Endodermal cell (in vitro differentiated cells): ENCODE results near the gene DDX43. TPM values are rescaled to one million over a fixed set of nuclear protein-coding genes. Genes with fewer than 3 reads are reported as not detected.

Experiments used
- DNase-seq: peaks from one replicate; pipeline ENCODE4 v3.0.0-alpha.2; 2017
- H3K27ac ChIP-seq: 2 replicates; pipeline ENCODE4 v1.5.1; 2013; ENCODE audit warnings: mild to moderate bottlenecking, low read depth, low read length, moderate library complexity
- H3K27me3 ChIP-seq: 2 replicates; pipeline ENCODE4 v1.6.1; 2013; ENCODE audit warnings: mild to moderate bottlenecking, low read length, moderate library complexity; ENCODE audit not compliant: insufficient read depth, control insufficient read depth, poor library complexity, severe bottlenecking
- H3K36me3 ChIP-seq: 2 replicates; pipeline ENCODE4 v1.7.0; 2013; ENCODE audit warnings: mild to moderate bottlenecking, low read length, moderate library complexity; ENCODE audit not compliant: control insufficient read depth, insufficient read depth
- H3K4me1 ChIP-seq: one replicate; pipeline ENCODE4 v1.7.0; 2013; ENCODE audit warnings: low read length; ENCODE audit not compliant: control insufficient read depth, insufficient read depth
- H3K4me3 ChIP-seq: 2 replicates; pipeline ENCODE4 v1.5.1; 2013; ENCODE audit warnings: mild to moderate bottlenecking, low read length, moderate library complexity
- H3K9ac ChIP-seq: 2 replicates; pipeline ENCODE4 v1.6.1; 2013; ENCODE audit warnings: mild to moderate bottlenecking, low read length, moderate library complexity; ENCODE audit not compliant: poor library complexity, severe bottlenecking; ENCODE audit errors: extremely low read depth
- H3K9me3 ChIP-seq: 2 replicates; pipeline ENCODE4 v1.6.1; 2013; ENCODE audit warnings: mild to moderate bottlenecking, low read length, moderate library complexity; ENCODE audit not compliant: control insufficient read depth
- H3K27ac Mint-ChIP-seq: 2 replicates; pipeline ENCODE4 v1.8.0; 2020; ENCODE audit warnings: mixed read lengths
- H3K27me3 Mint-ChIP-seq: 2 replicates; pipeline ENCODE4 v1.8.0; 2021; ENCODE audit warnings: mild to moderate bottlenecking, mixed read lengths; ENCODE audit not compliant: insufficient read depth
- H3K36me3 Mint-ChIP-seq: 2 replicates; pipeline ENCODE4 v1.8.0; 2020; ENCODE audit warnings: low read depth, mixed read lengths
- H3K4me1 Mint-ChIP-seq: 2 replicates; pipeline ENCODE4 v1.8.0; 2020; ENCODE audit warnings: mixed read lengths
- H3K4me3 Mint-ChIP-seq: 2 replicates; pipeline ENCODE4 v1.8.0; 2020; ENCODE audit warnings: mild to moderate bottlenecking, moderate library complexity, mixed read lengths
- H3K9me3 Mint-ChIP-seq: 2 replicates; pipeline ENCODE4 v1.8.0; 2020; ENCODE audit warnings: mild to moderate bottlenecking, mixed read lengths
- WGBS, 2 experiments: methylation state at CpG; one replicate each; pipeline versions ENCODE4 v1.1.5 to v1.1.7; 2013; ENCODE audit warnings: missing lambda C conversion rate in 2 of 2, mixed read lengths in 1 of 2; ENCODE audit not compliant: insufficient coverage in 1 of 2, insufficient read length in 1 of 2; 5-methylcytosine and 5-hydroxymethylcytosine counted together
- total RNA-seq, 2 donors: library from RNA; stranded (reverse); fragmentation: NEBNext Ultra II Directional in 1 of 2; extraction: Animal tissue kit (Norgen Biotek cat#: 25700) in 1 of 2; gene quantifications; 2 replicates in 1 of 2; 3 replicates in 1 of 2; pipeline ENCODE4 v1.2.1, GENCODE V29; 2021
- TF ChIP-seq, protein P1 (sequence below): fragments of 200-600 bp; sonication (generic); conservative IDR thresholded peaks from 2 replicates; pipeline ENCODE4 v1.5.0; 2021; ENCODE audit warnings: antibody characterized with exemption, mild to moderate bottlenecking

Gene DDX43
- total RNA-seq, 2 donors from 2014 or later, result not detected

DNA sequence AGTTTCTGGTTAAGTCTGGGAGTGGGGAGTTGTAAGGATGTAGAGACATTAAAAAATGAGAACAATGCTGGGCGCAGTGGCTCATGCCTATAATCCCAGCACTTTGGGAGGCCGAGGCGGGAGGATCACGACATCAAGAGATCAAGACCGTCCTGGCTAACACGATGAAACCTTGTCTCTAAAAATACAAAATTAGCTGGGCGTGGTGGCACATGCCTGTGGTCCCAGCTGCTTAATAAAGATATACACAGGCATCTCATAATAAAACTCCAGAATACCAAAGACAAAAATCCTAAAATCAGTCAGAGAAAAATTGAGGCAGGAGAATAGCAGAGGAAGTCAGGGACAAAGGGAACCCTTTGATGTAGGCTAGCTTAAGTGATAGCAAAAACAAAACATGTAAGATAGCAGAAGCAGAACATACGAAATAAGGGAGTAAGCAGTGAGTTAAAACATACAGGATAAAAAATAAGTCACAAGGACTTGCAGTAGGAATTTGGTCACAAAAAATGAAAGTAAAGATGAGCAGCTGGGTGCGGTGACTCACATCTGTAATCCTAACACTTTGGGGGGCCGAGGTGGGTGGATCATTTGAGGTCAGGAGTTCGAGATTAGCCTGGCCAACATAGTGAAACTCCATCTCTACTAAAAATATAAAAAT, 23.6 kb downstream of the DDX43 start:
- no peaks in the 10 kb centered on the region for H3K36me3 ChIP-seq
- no peaks in the 10 kb centered on the region for H3K4me1 Mint-ChIP-seq
- no peak overlapping the region for H3K9ac ChIP-seq
- no peak overlapping the region for H3K27ac Mint-ChIP-seq
- H3K9me3 ChIP-seq, result no peaks in the 10 kb centered on the region
- H3K27ac ChIP-seq, result no peak overlapping the region
- H3K9me3 Mint-ChIP-seq, result no peaks in the 10 kb centered on the region
- TF ChIP-seq, protein P1, sequence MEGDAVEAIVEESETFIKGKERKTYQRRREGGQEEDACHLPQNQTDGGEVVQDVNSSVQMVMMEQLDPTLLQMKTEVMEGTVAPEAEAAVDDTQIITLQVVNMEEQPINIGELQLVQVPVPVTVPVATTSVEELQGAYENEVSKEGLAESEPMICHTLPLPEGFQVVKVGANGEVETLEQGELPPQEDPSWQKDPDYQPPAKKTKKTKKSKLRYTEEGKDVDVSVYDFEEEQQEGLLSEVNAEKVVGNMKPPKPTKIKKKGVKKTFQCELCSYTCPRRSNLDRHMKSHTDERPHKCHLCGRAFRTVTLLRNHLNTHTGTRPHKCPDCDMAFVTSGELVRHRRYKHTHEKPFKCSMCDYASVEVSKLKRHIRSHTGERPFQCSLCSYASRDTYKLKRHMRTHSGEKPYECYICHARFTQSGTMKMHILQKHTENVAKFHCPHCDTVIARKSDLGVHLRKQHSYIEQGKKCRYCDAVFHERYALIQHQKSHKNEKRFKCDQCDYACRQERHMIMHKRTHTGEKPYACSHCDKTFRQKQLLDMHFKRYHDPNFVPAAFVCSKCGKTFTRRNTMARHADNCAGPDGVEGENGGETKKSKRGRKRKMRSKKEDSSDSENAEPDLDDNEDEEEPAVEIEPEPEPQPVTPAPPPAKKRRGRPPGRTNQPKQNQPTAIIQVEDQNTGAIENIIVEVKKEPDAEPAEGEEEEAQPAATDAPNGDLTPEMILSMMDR, result no peak
- no peak for DNase-seq
- no peaks in the 10 kb centered on the region for H3K4me1 ChIP-seq
- H3K36me3 Mint-ChIP-seq, result no peaks in the 10 kb centered on the region
- H3K27me3 Mint-ChIP-seq, result no peaks in the 10 kb centered on the region
- 91 to 94% methylated on average over 8 to 11 of the region's 11 CpGs for WGBS, 2 experiments
- no peaks in the 10 kb centered on the region for H3K27me3 ChIP-seq
- no peak overlapping the region for H3K4me3 Mint-ChIP-seq
- no peak overlapping the region for H3K4me3 ChIP-seq

GRCh38 chr6:73421534-73421933, 26.9 kb downstream of the DDX43 start:
- H3K27ac Mint-ChIP-seq, result no peak overlapping the region
- H3K4me1 ChIP-seq, result no peaks in the 10 kb centered on the region
- H3K9ac ChIP-seq, result no peak overlapping the region
- DNase-seq, result no peak
- H3K36me3 ChIP-seq, result no peaks in the 10 kb centered on the region
- TF ChIP-seq, protein P1, result no peak
- H3K36me3 Mint-ChIP-seq, result no peaks in the 10 kb centered on the region
- 77 to 90% methylated on average over 2 of the region's 2 CpGs for WGBS, 2 experiments
- no peaks in the 10 kb centered on the region for H3K9me3 ChIP-seq
- no peaks in the 10 kb centered on the region for H3K4me1 Mint-ChIP-seq
- H3K27me3 Mint-ChIP-seq, result no peaks in the 10 kb centered on the region
- no peak overlapping the region for H3K4me3 ChIP-seq
- H3K27ac ChIP-seq, result no peak overlapping the region
- no peaks in the 10 kb centered on the region for H3K9me3 Mint-ChIP-seq
- no peak overlapping the region for H3K4me3 Mint-ChIP-seq
- no peaks in the 10 kb centered on the region for H3K27me3 ChIP-seq

GRCh38 chr6:73435236-73435635, 40.6 kb downstream of the DDX43 start:
- 93 to 100% methylated on average over 1 to 2 of the region's 3 CpGs for WGBS, 2 experiments
- no peaks in the 10 kb centered on the region for H3K4me1 ChIP-seq
- Mint-ChIP-seq H3K27ac (no peak overlapping the region), H3K36me3 (peaks cover 6% of the 10 kb centered on the region), H3K27me3 (no peaks in the 10 kb centered on the region), H3K4me1 (no peaks in the 10 kb centered on the region), H3K4me3 (no peak overlapping the region), H3K9me3 (no peaks in the 10 kb centered on the region)
- no peaks in the 10 kb centered on the region for H3K27me3 ChIP-seq
- DNase-seq, result no peak
- no peak overlapping the region for H3K9ac ChIP-seq
- no peak overlapping the region for H3K4me3 ChIP-seq
- H3K9me3 ChIP-seq, result no peaks in the 10 kb centered on the region
- H3K36me3 ChIP-seq, result no peaks in the 10 kb centered on the region
- no peak overlapping the region for H3K27ac ChIP-seq
- TF ChIP-seq, protein P1, result no peak
